Parathyroid adenoma (tissue), 2 donors: ENCODE results near the gene GALNTL6.

Experiments
- H2AFZ ChIP-seq: fragments of 300-600 bp; sonication (generic); one replicate; pipeline ENCODE4 v1.7.0; 2017; ENCODE audit warnings: antibody characterized with exemption, mild to moderate bottlenecking
- H3K27ac ChIP-seq: fragments of 300-600 bp; sonication (generic); one replicate; pipeline ENCODE4 v1.7.0; 2017
- H3K27me3 ChIP-seq: fragments of 300-600 bp; sonication (generic); one replicate; pipeline ENCODE4 v1.7.0; 2017; ENCODE audit warnings: low read length; ENCODE audit not compliant: control insufficient read depth, insufficient read depth
- H3K36me3 ChIP-seq: fragments of 300-600 bp; sonication (generic); one replicate; pipeline ENCODE4 v1.7.0; 2017; ENCODE audit warnings: low read length; ENCODE audit not compliant: control insufficient read depth, insufficient read depth
- H3K4me1 ChIP-seq: fragments of 300-600 bp; sonication (generic); one replicate; pipeline ENCODE4 v1.7.0; 2017; ENCODE audit warnings: control low read depth
- H3K4me2 ChIP-seq: fragments of 300-600 bp; sonication (generic); one replicate; pipeline ENCODE4 v1.7.0; 2017; ENCODE audit warnings: low read length
- H3K4me3 ChIP-seq: fragments of 300-600 bp; sonication (generic); one replicate; pipeline ENCODE4 v1.7.0; 2017; ENCODE audit warnings: low read depth, low read length
- H3K79me2 ChIP-seq: fragments of 300-600 bp; sonication (generic); one replicate; pipeline ENCODE4 v1.7.0; 2017; ENCODE audit warnings: control low read depth
- H3K9ac ChIP-seq: fragments of 300-600 bp; sonication (generic); one replicate; pipeline ENCODE4 v1.7.0; 2017; ENCODE audit warnings: mild to moderate bottlenecking
- H3K9me3 ChIP-seq: fragments of 300-600 bp; sonication (generic); one replicate; pipeline ENCODE4 v1.7.0; 2017; ENCODE audit warnings: low read length; ENCODE audit not compliant: control insufficient read depth
- CTCF ChIP-seq: fragments of 300-600 bp; sonication (generic); IDR thresholded peaks from one replicate; pipeline ENCODE4 v1.7.0; 2017; ENCODE audit warnings: antibody characterized with exemption, mild to moderate bottlenecking
- donor health status: primary hyperparathyroidism.

Gene GALNTL6

GRCh38 chr4:172686021-172686420, 872.8 kb downstream of the GALNTL6 start:
- Histone ChIP-seq H3K4me2 (no peak overlapping the region), H3K9me3 (no peaks in the 10 kb centered on the region), H3K27me3 (no peaks in the 10 kb centered on the region), H3K9ac (no peak overlapping the region), H3K79me2 (no peaks in the 10 kb centered on the region), H3K27ac (no peak overlapping the region), H3K4me1 (no peaks in the 10 kb centered on the region), H2AFZ (no peak overlapping the region), H3K4me3 (no peak overlapping the region), H3K36me3 (no peaks in the 10 kb centered on the region)
- no peak for TF ChIP-seq CTCF

- no peak overlapping the region for H3K27ac ChIP-seq
- H3K4me3 ChIP-seq = no peak overlapping the region
- H3K27me3 ChIP-seq = no peaks in the 10 kb centered on the region
- H3K36me3 ChIP-seq = no peaks in the 10 kb centered on the region
- H3K4me2 ChIP-seq = no peak overlapping the region
- no peaks in the 10 kb centered on the region for H3K4me1 ChIP-seq
- H2AFZ ChIP-seq = no peak overlapping the region
- no peak overlapping the region for H3K9ac ChIP-seq
- H3K79me2 ChIP-seq = no peaks in the 10 kb centered on the region
- H3K9me3 ChIP-seq = no peaks in the 10 kb centered on the region
- TF ChIP-seq CTCF = no peak
Measured at GRCh38 chr4:172688534-172688933, 875.3 kb downstream of the GALNTL6 start.

GRCh38 chr4:172691552-172691951, 878.3 kb downstream of the GALNTL6 start:
- Histone ChIP-seq H3K9ac (no peak overlapping the region), H2AFZ (no peak overlapping the region), H3K27ac (no peak overlapping the region), H3K9me3 (no peaks in the 10 kb centered on the region), H3K4me3 (no peak overlapping the region), H3K79me2 (no peaks in the 10 kb centered on the region), H3K36me3 (no peaks in the 10 kb centered on the region), H3K27me3 (no peaks in the 10 kb centered on the region), H3K4me2 (no peak overlapping the region), H3K4me1 (no peaks in the 10 kb centered on the region)
- TF ChIP-seq CTCF = no peak

DNA sequence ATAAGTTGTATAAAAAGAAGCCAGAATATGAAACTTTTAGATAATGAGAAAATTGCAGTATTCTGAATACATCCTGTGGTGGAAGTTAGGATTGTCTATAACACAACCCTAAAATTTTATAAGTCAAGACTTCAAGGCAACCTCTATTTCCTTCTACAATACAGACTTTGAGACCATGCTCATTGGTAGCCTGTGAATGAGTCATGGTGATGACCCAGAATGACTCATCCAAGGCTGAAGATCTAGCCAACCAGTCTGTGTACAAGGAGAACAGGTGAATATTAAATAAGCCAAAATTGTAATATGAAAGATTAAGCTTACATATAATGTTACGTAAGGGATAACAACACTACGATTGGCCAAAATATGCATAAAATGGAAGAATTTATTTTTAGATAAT, 879.5 kb downstream of the GALNTL6 start:
- Histone ChIP-seq H3K4me1 (no peaks in the 10 kb centered on the region), H3K4me2 (no peak overlapping the region), H3K79me2 (no peaks in the 10 kb centered on the region), H3K27ac (no peak overlapping the region), H3K27me3 (no peaks in the 10 kb centered on the region), H3K9ac (no peak overlapping the region), H3K9me3 (no peaks in the 10 kb centered on the region), H3K36me3 (no peaks in the 10 kb centered on the region), H3K4me3 (no peak overlapping the region), H2AFZ (no peak overlapping the region)
- no peak for TF ChIP-seq CTCF

DNA sequence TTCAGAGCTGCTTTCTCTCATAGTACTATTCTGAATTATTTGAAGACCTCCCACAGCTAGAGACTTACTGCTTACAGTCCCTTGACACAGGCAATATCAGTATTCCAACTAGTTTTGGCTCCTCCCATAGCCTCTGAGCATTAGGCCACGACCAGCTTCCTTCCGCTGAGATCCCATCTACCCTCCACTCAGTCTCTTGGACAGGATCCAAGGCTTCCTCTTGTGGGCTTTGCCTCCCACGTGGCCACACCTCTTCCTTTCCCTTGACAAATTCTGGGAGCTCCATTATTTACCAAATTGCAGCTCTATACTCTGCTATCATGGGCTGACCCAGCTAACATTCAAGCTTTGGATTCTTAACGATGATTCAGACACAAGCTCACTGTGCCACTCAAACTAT, 885.1 kb downstream of the GALNTL6 start:
- no peaks in the 10 kb centered on the region for H3K9me3 ChIP-seq
- H3K27me3 ChIP-seq = no peaks in the 10 kb centered on the region
- H3K4me1 ChIP-seq = no peaks in the 10 kb centered on the region
- H3K4me2 ChIP-seq = no peak overlapping the region
- H3K79me2 ChIP-seq = no peaks in the 10 kb centered on the region
- no peak overlapping the region for H3K9ac ChIP-seq
- H3K4me3 ChIP-seq = no peak overlapping the region
- H3K36me3 ChIP-seq = no peaks in the 10 kb centered on the region
- no peak overlapping the region for H3K27ac ChIP-seq
- H2AFZ ChIP-seq = no peak overlapping the region
- no peak for TF ChIP-seq CTCF
